ENCODE measurements around the gene SLC22A13.
A peak's percentile ranks its signal among the peaks of the same experiment; 100 is the strongest.

The SLC22A13 gene

DNA sequence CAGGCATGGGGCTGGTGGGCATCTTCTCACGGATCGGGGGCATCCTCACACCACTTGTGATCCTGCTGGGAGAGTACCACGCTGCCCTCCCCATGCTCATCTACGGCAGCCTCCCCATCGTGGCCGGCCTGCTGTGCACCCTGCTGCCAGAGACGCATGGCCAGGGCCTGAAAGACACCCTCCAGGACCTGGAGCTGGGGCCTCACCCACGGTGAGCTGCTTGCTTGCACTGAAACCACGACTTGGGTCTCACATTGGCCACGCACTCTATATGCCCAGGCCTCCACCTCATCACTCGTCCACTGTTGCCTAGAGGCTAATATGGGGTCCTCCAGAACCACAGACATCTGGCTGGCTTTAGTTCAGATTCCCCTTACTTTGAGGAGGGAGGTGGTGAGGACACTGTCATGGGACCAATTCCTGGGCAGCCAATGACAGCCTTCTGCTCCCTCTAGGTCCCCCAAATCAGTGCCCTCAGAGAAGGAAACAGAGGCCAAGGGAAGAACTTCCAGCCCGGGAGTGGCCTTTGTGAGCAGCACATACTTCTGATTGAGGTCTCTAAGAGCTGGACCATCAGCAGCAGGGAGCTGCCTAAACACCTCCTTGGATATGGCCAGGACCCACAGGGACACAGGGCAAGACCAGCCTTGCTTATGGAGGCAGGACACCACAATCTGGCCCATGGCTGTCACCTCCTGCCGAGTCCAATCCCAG is 11.5 kb downstream of the SLC22A13 start:
- H3K4me3 ChIP-seq (ENCODE audit: low read depth in 1 of 2, low read length in 2 of 2): no peak overlapping the region
- no peak overlapping the region for H2AFZ ChIP-seq (ENCODE audit: low read depth, low read length)
- H3K36me3 ChIP-seq (ENCODE audit: insufficient read depth, low read length): no peaks in the 10 kb centered on the region

DNA sequence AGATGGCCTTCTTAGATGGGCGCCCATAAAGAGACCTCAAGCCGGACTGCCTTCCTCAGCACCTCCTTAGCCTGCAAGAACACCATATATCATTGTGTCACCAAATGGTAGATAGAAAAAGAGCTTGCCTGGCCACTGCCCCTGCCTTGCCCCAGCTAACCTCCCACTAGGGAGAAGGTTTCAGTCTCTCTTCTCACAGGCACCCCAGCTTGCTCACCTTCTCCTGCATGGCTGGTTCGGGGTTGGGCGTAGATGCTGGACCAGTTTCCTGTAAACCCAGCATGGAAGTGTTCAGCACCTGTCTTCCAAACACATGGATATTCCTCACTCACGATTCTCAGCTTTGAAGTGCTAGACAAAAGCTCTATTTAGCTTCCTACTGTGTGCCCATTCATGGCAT is 13.2 kb downstream of the SLC22A13 start:
- no peaks in the 10 kb centered on the region for H3K27me3 ChIP-seq (ENCODE audit: insufficient read depth, low read length, poor library complexity)
- TF ChIP-seq EZH2 (IDR thresholded peaks at IDR 0.05; ENCODE audit: borderline replicate concordance, low read depth, low read length, severe bottlenecking): no peak
- TF ChIP-seq, protein P1, sequence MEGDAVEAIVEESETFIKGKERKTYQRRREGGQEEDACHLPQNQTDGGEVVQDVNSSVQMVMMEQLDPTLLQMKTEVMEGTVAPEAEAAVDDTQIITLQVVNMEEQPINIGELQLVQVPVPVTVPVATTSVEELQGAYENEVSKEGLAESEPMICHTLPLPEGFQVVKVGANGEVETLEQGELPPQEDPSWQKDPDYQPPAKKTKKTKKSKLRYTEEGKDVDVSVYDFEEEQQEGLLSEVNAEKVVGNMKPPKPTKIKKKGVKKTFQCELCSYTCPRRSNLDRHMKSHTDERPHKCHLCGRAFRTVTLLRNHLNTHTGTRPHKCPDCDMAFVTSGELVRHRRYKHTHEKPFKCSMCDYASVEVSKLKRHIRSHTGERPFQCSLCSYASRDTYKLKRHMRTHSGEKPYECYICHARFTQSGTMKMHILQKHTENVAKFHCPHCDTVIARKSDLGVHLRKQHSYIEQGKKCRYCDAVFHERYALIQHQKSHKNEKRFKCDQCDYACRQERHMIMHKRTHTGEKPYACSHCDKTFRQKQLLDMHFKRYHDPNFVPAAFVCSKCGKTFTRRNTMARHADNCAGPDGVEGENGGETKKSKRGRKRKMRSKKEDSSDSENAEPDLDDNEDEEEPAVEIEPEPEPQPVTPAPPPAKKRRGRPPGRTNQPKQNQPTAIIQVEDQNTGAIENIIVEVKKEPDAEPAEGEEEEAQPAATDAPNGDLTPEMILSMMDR (IDR thresholded peaks at IDR 0.05; ENCODE audit: borderline replicate concordance, extremely low read depth, low read length, poor library complexity, severe bottlenecking): no peak
- no peak overlapping the region for H3K27ac ChIP-seq (ENCODE audit: low read length)
- no peak overlapping the region for H3K4me2 ChIP-seq (ENCODE audit: insufficient read depth, low read length)
- no peak overlapping the region for H3K4me3 ChIP-seq (ENCODE audit: low read depth in 1 of 2, low read length in 2 of 2)
- ATAC-seq (ENCODE audit: insufficient read depth, low read depth) (no peak), DNase-seq (no peak)
- H3K36me3 ChIP-seq (ENCODE audit: insufficient read depth, low read length): no peaks in the 10 kb centered on the region
- no peak overlapping the region for H3K9ac ChIP-seq (ENCODE audit: low read depth, low read length)
- H3K79me2 ChIP-seq (ENCODE audit: insufficient read depth, low read length): no peaks in the 10 kb centered on the region
- no peak overlapping the region for H2AFZ ChIP-seq (ENCODE audit: low read depth, low read length)
- no peaks in the 10 kb centered on the region for H3K9me3 ChIP-seq (ENCODE audit: insufficient read depth, low read length, severe bottlenecking)
- H4K20me1 ChIP-seq (ENCODE audit: insufficient read depth, low read length): no peaks in the 10 kb centered on the region
- no peaks in the 10 kb centered on the region for H3K4me1 ChIP-seq (ENCODE audit: insufficient read depth, low read length)

More for the DNA sequence above, 11.5 kb downstream of the SLC22A13 start:
- H3K27ac ChIP-seq (ENCODE audit: low read length): no peak overlapping the region
- no peak overlapping the region for H3K9ac ChIP-seq (ENCODE audit: low read depth, low read length)
- H3K79me2 ChIP-seq (ENCODE audit: insufficient read depth, low read length): no peaks in the 10 kb centered on the region
- no peak overlapping the region for H3K4me2 ChIP-seq (ENCODE audit: insufficient read depth, low read length)
- H3K9me3 ChIP-seq (ENCODE audit: insufficient read depth, low read length, severe bottlenecking): no peaks in the 10 kb centered on the region
- no peaks in the 10 kb centered on the region for H3K4me1 ChIP-seq (ENCODE audit: insufficient read depth, low read length)
- H4K20me1 ChIP-seq (ENCODE audit: insufficient read depth, low read length): no peaks in the 10 kb centered on the region
- DNase-seq (no peak), ATAC-seq (ENCODE audit: insufficient read depth, low read depth) (no peak)
- TF ChIP-seq, protein P1 (IDR thresholded peaks at IDR 0.05; ENCODE audit: borderline replicate concordance, extremely low read depth, low read length, poor library complexity, severe bottlenecking): no peak
- no peak for TF ChIP-seq EZH2 (IDR thresholded peaks at IDR 0.05; ENCODE audit: borderline replicate concordance, low read depth, low read length, severe bottlenecking)
- H3K27me3 ChIP-seq (ENCODE audit: insufficient read depth, low read length, poor library complexity): no peaks in the 10 kb centered on the region

GRCh38 chr3:38281895-38282686 is 16.5 kb downstream of the SLC22A13 start, which contains the start of gene SLC22A14:
TSS of gene SLC22A14 (plus strand) at chr3:38282294. CDS start at chr3:38306027, 23,733 bp downstream.
- TF ChIP-seq EZH2 (IDR thresholded peaks at IDR 0.05; ENCODE audit: borderline replicate concordance, low read depth, low read length, severe bottlenecking): no peak
- TF ChIP-seq, protein P1 (IDR thresholded peaks at IDR 0.05; ENCODE audit: borderline replicate concordance, extremely low read depth, low read length, poor library complexity, severe bottlenecking): peak; percentile 34
- Histone ChIP-seq H2AFZ (ENCODE audit: low read depth, low read length) (no peak within 1 kb of the TSS), H3K4me2 (ENCODE audit: insufficient read depth, low read length) (no peak within 1 kb of the TSS), H4K20me1 (ENCODE audit: insufficient read depth, low read length) (no peaks in the 10 kb centered on the region), H3K9ac (ENCODE audit: low read depth, low read length) (no peak within 1 kb of the TSS), H3K4me1 (ENCODE audit: insufficient read depth, low read length) (no peaks in the 10 kb centered on the region), H3K9me3 (ENCODE audit: insufficient read depth, low read length, severe bottlenecking) (no peaks in the 10 kb centered on the region), H3K36me3 (ENCODE audit: insufficient read depth, low read length) (no peaks in the 10 kb centered on the region), H3K4me3 (ENCODE audit: low read depth in 1 of 2, low read length in 2 of 2) (no peak within 1 kb of the TSS), H3K27me3 (ENCODE audit: insufficient read depth, low read length, poor library complexity) (no peaks in the 10 kb centered on the region), H3K79me2 (ENCODE audit: insufficient read depth, low read length) (no peaks in the 10 kb centered on the region), H3K27ac (ENCODE audit: low read length) (no peak within 1 kb of the TSS)
- no peak for DNase-seq
- ATAC-seq (ENCODE audit: insufficient read depth, low read depth): no peak

All from DND-41 (cell line).